Fibroblast of mammary gland (primary cell): ENCODE measurements around the gene KIF22.
"Not testable (repeated sequence)": the region's sequence is repeated elsewhere in the genome, so short reads cannot be mapped to it uniquely, and the experiment has no call there.

Source experiments
- DNase-seq: peaks from one replicate; pipeline ENCODE4 v3.0.0-alpha.2; 2010; ENCODE audit warnings: low read depth
- H3K4me3 ChIP-seq: 2 replicates; pipeline ENCODE4 v1.5.1; 2011; ENCODE audit warnings: low read depth, mild to moderate bottlenecking, low read length, moderate library complexity; ENCODE audit not compliant: control insufficient read depth
- CTCF ChIP-seq: conservative IDR thresholded peaks from 2 replicates; pipeline ENCODE4 v1.5.1; 2011; ENCODE audit warnings: low read depth, low read length, inconsistent platforms; ENCODE audit not compliant: control insufficient read depth, insufficient read depth

Gene KIF22

DNA sequence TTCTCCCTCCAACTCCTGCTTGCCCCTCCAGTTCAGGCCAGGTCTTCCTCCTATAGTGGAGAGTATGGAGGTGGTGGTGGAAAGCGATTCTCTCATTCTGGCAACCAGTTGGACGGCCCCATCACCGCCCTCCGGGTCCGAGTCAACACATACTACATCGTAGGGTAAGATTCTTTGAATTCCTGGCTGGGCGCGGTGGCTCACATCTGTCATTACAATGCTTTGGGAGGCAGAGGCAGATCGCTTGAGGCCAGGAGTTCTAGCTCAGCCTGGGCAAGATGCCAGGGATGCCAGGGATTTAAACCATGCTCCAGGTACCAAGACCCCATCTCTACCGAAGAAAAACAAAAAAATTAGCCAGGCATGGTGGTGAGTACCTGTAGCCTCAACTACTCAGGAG lies 11.1 kb upstream of the KIF22 start:
- TF ChIP-seq CTCF: no peak
- no peak overlapping the region for H3K4me3 ChIP-seq
- no peak for DNase-seq

DNA sequence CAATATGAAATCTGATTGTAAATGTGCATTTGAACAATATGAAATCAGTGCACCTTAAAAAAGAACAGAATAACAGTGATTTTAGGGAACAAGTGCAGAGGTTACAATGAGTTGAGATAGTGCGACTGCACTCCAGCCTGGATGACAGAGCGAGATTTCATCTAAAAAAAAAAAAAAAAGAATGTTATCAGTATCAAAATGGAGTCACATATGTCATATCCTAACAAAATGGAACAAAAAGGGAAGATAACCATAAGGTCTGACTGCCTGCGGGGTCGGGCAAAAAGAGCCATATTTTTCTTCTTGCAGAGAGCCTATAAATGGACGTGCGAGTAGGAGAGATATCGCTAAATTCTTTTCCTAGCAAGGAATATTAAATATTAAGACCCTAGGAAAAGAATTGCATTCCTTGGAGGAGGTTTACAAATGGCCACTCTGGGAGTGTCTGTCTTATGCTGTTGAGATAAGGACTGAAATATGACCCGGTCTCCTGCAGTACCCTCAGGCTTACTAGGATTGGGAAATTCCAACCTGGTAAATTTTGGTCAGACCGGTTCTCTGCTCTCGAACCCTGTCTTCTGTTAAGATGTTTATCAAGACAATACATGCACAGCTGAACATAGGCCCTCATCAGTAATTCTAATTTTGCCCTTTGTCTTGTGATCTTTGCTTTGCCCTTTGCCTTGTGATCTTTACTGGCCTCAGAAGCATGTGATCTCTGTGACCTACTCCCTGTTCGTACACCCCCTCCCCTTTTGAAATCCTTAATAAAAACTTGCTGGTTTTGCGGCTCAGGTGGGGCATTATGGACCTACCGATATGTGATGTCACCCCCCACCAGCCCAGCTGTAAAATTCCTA lies 7.2 kb upstream of the KIF22 start:
- not testable (repeated sequence) for H3K4me3 ChIP-seq, DNase-seq

DNA sequence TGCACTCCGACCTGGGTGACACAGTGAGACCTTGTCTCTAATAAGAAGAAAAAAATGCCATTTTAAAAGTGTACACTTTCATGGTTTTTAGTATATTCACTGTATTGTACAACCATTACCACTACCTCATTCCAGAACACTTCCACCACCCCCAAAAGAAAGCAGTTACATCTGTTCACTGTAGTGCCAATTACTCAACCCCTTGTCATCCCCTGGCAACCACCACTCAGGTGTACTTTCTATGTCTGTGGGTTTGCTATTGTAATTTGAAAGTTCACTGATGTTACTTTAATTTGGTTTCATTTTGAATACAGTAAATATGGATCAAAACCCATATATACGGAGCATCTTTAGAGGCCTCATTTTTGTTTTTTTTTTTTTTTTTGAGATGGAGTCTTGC lies 6.4 kb upstream of the KIF22 start:
- DNase-seq: no peak
- H3K4me3 ChIP-seq: no peak overlapping the region
- TF ChIP-seq CTCF: no peak

DNA sequence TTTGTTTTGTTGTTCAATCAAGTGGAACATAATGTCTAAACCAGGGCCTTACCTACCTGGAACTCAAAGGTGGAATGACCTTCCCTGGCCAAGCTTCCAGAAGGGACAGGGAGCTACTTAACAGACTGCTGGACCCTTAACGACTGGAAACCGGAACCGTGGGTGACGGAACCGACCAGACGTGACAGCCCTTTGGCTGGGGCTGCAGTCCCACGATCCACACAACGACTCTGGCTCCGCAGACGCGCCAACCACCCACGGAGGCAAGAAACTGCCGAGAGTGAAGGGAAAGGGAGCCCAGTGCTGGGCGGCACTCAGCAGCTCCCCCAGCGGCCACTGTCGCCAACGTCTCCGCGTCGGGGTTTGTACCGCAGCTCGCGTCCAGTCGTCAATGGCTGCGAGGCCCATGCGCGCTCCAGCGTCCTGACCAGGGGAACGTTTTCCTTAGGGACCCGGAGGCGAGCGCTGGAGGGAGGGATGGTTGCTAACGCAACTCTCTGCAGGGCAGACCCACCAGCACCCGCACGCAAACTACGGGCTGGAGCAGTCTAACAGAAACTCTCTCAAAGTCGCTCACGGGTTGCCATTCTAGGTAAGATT lies 5.5 kb upstream of the KIF22 start:
- DNase-seq: peak; percentile 61
- TF ChIP-seq CTCF: peak; percentile 64
- peak overlapping the region; percentile 27 for H3K4me3 ChIP-seq

DNA sequence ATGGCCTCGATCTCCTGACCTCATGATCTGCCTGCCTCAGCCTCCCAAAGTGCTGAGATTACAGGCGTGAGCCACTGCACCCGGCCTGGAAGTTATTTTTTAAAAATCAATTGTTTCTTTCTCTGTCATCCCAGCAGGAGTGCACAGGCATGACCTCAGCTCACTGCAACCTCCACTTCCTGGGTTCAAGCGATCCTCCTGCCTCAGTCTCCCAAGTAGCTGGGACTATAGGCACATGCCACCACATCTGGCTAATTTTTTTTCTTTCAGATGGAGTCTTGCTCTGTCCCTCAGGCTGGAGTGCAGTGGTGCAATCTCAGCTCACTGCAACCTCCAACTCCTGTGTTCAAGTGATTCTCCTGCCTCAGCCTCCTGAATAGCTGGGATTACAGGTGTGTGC lies 3.4 kb upstream of the KIF22 start:
- DNase-seq, H3K4me3 ChIP-seq: not testable (repeated sequence)

- H3K4me3 ChIP-seq: peak overlapping the region; percentile 73
- no peak for TF ChIP-seq CTCF
- DNase-seq: no peak
Observed at GRCh38 chr16:29789775-29790182, 772 bp upstream of the KIF22 start.

DNA sequence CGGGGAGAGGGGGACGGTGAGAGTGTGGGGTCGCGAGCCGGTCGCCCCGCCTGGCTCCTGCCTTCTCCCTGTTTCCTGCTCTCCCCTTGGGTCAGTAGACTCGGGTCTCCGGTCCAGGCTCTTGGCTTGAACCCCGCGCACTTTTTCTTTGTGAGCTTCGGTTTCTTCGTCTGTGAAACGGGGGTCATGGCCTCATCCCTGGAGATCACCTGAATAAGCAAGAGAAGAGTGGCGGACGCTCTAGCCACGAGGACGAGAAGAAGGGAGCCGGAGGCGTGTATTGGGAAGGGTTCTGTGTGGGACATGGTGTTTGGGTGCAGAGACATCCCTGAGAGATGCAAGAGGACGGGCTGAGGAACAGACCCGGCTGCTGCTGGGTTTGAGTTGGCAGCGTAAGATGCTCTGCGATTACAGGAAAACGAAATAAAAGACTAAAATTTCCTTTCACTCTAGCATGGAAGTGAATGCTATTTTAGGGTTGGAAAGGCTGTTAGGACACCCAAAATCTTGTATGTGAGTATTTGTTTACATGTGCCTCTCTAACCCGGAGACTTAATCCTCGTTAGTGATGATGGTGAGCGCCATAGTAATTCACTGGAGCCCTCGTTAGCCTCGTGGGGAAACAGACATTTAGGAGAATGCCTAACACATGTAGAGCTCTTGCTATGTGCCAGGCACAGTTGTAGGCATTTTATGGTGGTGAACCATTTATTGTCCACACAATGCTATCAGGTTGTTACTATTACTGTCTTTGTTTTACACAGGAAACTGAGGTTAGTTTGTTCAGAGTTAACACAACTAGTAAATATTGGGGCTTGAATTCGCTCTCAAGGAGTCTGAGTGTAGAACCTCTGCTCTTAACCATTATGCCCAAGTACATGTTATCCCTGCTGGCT lies 646 bp downstream of the KIF22 start:
- no peak for DNase-seq
- peak overlapping the region; percentile 94 for H3K4me3 ChIP-seq
- no peak for TF ChIP-seq CTCF
